Measurements from ENCODE around the gene TMC3.

- TF ChIP-seq EZH2 (IDR thresholded peaks at IDR 0.05; ENCODE audit: insufficient read depth, poor library complexity, severe bottlenecking) (no peak), EZH2phosphoT487 (IDR thresholded peaks at IDR 0.05; ENCODE audit: insufficient read depth, low read depth) (no peak)
Observed at GRCh38 chr15:81288040-81288439, 86.0 kb downstream of the TMC3 start.
